HFF-Myc (cell line): ENCODE data around the gene ABI3BP.

ENCODE experiments used
- DNase-seq: peaks from one replicate; pipeline ENCODE4 v3.0.0-alpha.2; 2011; ENCODE audit warnings: low read depth; ENCODE audit errors: extremely low read depth
- H3K4me3 ChIP-seq: replicated peaks from 2 replicates; pipeline ENCODE4 v1.5.1; 2011; ENCODE audit warnings: low read depth, mild to moderate bottlenecking, control low read depth, low read length
- TF ChIP-seq, protein P1 (sequence below): IDR thresholded peaks from 2 replicates; pipeline ENCODE4 v1.5.1; 2012; ENCODE audit warnings: mild to moderate bottlenecking, low read depth, low read length, control low read depth; ENCODE audit errors: missing control alignments

ABI3BP gene

DNA sequence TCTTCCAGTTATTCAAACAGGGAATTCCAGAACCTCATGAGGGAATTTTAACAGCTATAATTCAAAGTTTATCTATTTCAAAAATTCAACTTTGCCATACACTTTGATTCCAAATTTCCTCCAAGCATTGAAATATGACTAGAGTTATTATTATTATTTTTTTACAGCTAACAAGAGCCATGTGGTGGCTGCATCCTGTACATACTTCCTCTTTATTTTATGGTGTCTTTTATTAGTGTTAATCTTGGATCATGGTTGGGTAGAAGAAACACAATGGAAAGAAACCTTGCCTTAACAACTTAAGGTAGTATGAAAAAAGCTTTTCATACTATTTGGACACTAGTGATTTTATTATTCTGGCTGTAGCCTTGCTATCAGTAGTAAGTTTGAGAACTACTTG, 231.3 kb downstream of the ABI3BP start:
- no peak overlapping the region for H3K4me3 ChIP-seq
- no peak for DNase-seq
- TF ChIP-seq, protein P1, sequence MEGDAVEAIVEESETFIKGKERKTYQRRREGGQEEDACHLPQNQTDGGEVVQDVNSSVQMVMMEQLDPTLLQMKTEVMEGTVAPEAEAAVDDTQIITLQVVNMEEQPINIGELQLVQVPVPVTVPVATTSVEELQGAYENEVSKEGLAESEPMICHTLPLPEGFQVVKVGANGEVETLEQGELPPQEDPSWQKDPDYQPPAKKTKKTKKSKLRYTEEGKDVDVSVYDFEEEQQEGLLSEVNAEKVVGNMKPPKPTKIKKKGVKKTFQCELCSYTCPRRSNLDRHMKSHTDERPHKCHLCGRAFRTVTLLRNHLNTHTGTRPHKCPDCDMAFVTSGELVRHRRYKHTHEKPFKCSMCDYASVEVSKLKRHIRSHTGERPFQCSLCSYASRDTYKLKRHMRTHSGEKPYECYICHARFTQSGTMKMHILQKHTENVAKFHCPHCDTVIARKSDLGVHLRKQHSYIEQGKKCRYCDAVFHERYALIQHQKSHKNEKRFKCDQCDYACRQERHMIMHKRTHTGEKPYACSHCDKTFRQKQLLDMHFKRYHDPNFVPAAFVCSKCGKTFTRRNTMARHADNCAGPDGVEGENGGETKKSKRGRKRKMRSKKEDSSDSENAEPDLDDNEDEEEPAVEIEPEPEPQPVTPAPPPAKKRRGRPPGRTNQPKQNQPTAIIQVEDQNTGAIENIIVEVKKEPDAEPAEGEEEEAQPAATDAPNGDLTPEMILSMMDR, result no peak

DNA sequence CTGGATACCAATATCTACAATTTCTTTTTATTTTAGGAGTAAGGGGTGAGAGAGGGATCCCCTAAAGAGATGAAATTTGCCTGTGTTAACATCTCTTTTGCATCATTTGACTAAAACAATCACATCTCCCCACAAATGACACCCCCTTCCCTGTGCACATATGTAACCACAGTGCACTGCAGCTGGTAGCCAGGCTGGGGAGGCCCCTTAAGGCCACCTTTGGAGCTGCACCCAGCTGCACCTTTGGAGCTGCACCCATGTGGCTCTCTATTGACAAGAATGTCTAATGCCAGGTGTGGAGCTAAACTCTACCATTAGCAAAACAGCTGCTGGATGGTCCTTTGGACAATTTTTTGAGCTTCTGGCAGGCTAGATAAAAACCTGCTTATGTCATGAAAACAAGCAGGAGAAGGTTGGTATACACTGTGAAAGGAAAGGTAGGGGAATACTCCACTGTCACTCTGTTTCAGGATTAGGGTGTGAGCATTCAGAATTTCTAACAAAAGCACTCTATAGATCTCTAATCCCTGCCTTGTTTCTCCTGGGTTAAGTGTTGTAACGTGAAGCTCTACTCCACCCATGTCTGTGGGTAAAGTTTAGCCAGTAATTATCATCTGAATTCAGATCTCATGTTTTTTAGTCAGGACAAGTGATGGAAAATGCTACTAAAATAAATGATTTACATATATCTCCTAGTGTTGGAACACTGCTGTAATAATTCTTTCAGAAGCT, 231.8 kb downstream of the ABI3BP start:
- H3K4me3 ChIP-seq, result no peak overlapping the region
- TF ChIP-seq, protein P1, result no peak
- DNase-seq, result no peak

DNA sequence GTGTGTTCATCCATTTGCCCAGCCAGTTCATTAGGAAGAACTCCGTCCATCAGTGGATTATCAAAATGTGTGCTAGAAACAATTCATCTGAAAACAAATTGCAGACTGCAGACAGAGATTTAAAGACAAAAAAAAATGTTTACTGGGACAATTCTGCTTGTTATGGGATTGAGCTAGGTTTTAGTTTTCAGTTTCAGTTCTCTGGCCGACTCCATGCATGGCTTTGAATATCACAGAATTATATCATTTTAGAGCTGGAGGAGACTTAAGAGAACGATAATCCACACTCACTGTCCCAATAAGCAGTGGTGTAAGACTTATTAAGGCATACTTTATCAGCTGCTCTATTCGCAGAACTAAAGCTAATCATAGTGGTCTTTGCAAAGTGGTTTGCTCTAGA, 232.8 kb downstream of the ABI3BP start:
- TF ChIP-seq, protein P1, result no peak
- H3K4me3 ChIP-seq, result no peak overlapping the region
- no peak for DNase-seq

DNA sequence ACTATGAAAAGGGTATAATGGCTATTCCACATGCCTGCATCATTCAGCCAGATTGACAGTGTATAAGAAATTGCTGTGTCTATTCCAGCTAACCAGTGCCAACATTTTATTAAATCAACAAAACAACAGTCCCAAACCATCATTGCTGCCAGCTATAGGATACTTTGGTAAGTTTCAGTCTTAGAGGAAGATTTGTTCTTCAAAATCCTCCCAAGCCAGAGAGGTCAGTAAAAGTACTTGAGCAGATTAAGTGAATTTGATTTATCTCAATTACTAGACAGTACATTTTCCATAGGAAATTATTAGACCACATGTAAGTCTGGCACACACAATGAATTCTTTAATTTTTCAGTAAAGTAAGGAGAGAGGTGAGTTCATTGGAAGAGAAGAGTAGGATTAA, 233.3 kb downstream of the ABI3BP start:
- no peak overlapping the region for H3K4me3 ChIP-seq
- DNase-seq, result no peak
- TF ChIP-seq, protein P1, result no peak

DNA sequence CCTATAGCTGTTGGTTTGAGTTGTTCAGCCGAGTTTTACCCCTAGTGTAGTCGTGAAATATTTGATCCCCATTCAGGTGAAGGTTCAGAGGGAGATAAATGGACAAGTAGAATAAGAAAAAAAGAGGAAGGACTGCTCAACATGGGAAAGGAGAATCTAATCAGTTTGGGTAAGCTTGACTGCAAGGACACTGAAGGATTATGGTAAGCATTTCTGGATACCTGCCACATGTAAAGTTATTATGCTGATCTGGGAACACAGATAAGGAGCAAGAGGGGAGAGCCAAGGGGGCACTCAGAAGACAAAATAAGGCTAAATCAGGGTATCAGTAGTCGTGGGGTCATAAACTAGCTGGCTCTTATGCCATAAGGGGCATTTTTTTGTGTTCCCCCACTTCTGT, 234.1 kb downstream of the ABI3BP start:
- TF ChIP-seq, protein P1, result no peak
- no peak overlapping the region for H3K4me3 ChIP-seq
- no peak for DNase-seq

DNA sequence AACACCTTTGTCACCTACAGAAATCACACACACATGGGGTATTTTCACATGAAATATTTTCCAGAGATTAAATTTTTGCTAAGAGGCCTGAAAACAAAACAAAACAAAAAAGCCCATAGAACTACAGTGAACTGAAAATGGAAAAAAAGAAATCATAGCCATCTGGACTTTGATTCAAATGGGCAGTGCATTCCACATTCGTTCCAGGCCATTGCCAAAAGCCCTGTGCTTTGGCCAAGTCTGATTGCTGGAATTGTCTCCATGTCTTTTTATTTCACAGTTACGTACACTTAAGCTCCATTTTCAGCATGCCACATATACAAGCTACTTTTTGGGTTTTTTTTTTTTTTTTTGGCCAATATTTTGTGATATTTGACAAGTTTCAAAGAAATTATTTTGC, 236.8 kb downstream of the ABI3BP start:
- DNase-seq, result no peak
- H3K4me3 ChIP-seq, result no peak overlapping the region
- TF ChIP-seq, protein P1, result no peak
